CD4-positive, CD25-positive, alpha-beta regulatory T cell (primary cell): Measurements from ENCODE around the gene IYD. TPM values are rescaled to one million over a fixed set of nuclear protein-coding genes. Genes with fewer than 3 reads are reported as not detected.

Source experiments
- ATAC-seq, 2 donors: fragments of 150-1000 bp; cut with Tn5 transposase; one replicate each; pipeline ENCODE4 v1.10.0; 2021; ENCODE audit warnings: low read depth in 2 of 2, moderate number of reproducible peaks in 2 of 2, moderate library complexity in 1 of 2
- DNase-seq, 3 donors: peaks; one replicate each; pipeline versions ENCODE4 v3.0.0 to v3.0.0-alpha.2; 2012 to 2022; ENCODE audit warnings: mixed read lengths in 1 of 3
- H3K27ac ChIP-seq: one replicate; pipeline ENCODE4 v1.7.0; 2013; ENCODE audit warnings: mild to moderate bottlenecking, low read length; ENCODE audit not compliant: insufficient read depth, poor library complexity, severe bottlenecking
- H3K27me3 ChIP-seq: one replicate; pipeline ENCODE4 v1.7.0; 2013; ENCODE audit warnings: low read length; ENCODE audit not compliant: control insufficient read depth, insufficient read depth
- H3K36me3 ChIP-seq: one replicate; pipeline ENCODE4 v1.7.0; 2013; ENCODE audit warnings: mild to moderate bottlenecking, low read length, moderate library complexity; ENCODE audit not compliant: control insufficient read depth, insufficient read depth
- H3K4me1 ChIP-seq: 2 replicates; pipeline ENCODE4 v1.7.0; 2013; ENCODE audit warnings: mild to moderate bottlenecking, low read length; ENCODE audit not compliant: insufficient read depth, control insufficient read depth, poor library complexity, severe bottlenecking
- H3K4me3 ChIP-seq: one replicate; pipeline ENCODE4 v1.7.0; 2013; ENCODE audit warnings: low read depth, mild to moderate bottlenecking, low read length, moderate library complexity
- H3K9me3 ChIP-seq, 2 experiments: 1 replicate in 1 of 2; 2 replicates in 1 of 2; pipeline ENCODE4 v1.7.0; 2013; ENCODE audit warnings: low read length in 2 of 2, mild to moderate bottlenecking in 1 of 2, moderate library complexity in 1 of 2; ENCODE audit not compliant: control insufficient read depth in 2 of 2
- H3K27ac Mint-ChIP-seq, 3 donors: one replicate each; pipeline ENCODE4 v1.8.0; 2020 to 2022; ENCODE audit warnings: mild to moderate bottlenecking in 3 of 3, mixed read lengths in 3 of 3, moderate library complexity in 2 of 3
- H3K27me3 Mint-ChIP-seq: one replicate; pipeline ENCODE4 v1.8.0; 2022; ENCODE audit warnings: mild to moderate bottlenecking, mixed read lengths
- H3K36me3 Mint-ChIP-seq: one replicate; pipeline ENCODE4 v1.8.0; 2020; ENCODE audit warnings: mixed read lengths
- H3K4me1 Mint-ChIP-seq, 4 donors: one replicate each; pipeline ENCODE4 v1.8.0; 2020 to 2022; ENCODE audit warnings: mixed read lengths in 4 of 4, mild to moderate bottlenecking in 1 of 4
- H3K4me3 Mint-ChIP-seq, 4 donors: one replicate each; pipeline ENCODE4 v1.8.0; 2020 to 2022; ENCODE audit warnings: mild to moderate bottlenecking in 4 of 4, mixed read lengths in 4 of 4, moderate library complexity in 3 of 4
- H3K9me3 Mint-ChIP-seq, 7 donors: one replicate each; pipeline ENCODE4 v1.8.0; 2020 to 2022; ENCODE audit warnings: mixed read lengths in 7 of 7, mild to moderate bottlenecking in 3 of 7, moderate library complexity in 2 of 7
- polyA plus RNA-seq, 4 donors: library from polyadenylated mRNA; unstranded; fragments of 300-500 nt; fragmentation: Illumina TruSeq; gene quantifications; one replicate each; pipeline ENCODE4 v1.2.3, GENCODE V29; 2021
- total RNA-seq: library from RNA; stranded (reverse); gene quantifications from one replicate; pipeline ENCODE4 v1.2.3, GENCODE V29; 2022

The IYD gene
- total and polyA plus RNA-seq, 5 donors from 2014 or later = not detected

DNA sequence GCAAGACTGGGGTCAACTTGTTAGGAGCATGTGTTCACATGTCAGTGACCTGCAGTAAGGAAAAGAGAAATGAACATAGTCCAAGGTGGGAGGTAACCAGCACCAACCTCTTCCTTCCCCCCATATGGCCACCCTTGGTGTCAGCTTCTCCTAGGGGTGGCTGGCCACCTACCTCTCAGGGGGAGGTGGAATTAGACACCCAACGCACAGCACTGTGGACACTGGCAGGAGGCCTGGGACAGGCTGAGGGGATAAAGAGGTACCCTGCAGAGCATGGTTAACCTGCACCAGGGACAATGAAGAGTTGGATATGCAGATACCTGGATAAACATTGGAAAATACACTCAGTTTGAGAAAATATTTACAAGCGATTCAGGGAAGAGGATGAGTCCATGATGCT lies 84.5 kb downstream of the IYD start:
- H3K9me3 Mint-ChIP-seq = no peaks in the 10 kb centered on the region
- no peak overlapping the region for H3K27ac ChIP-seq
- H3K4me1 Mint-ChIP-seq = no peaks in the 10 kb centered on the region
- H3K27ac Mint-ChIP-seq = no peak overlapping the region
- no peak for DNase-seq
- H3K9me3 ChIP-seq = no peaks in the 10 kb centered on the region
- H3K27me3 Mint-ChIP-seq = no peaks in the 10 kb centered on the region
- no peak overlapping the region for H3K4me3 ChIP-seq
- no peaks in the 10 kb centered on the region for H3K4me1 ChIP-seq
- H3K27me3 ChIP-seq = no peaks in the 10 kb centered on the region
- no peak for ATAC-seq
- no peaks in the 10 kb centered on the region for H3K36me3 ChIP-seq
- H3K36me3 Mint-ChIP-seq = no peaks in the 10 kb centered on the region
- H3K4me3 Mint-ChIP-seq = no peak overlapping the region

Other genes starting within 250 kb of the IYD start
- gene PPP1R14C, start 226.0 kb upstream of the IYD start, total RNA-seq = not detected
- not detected for gene PPP1R14C, start 226.0 kb upstream of the IYD start, polyA plus RNA-seq
- 29.9 TPM for gene PLEKHG1, start 230.9 kb downstream of the IYD start, total RNA-seq
- gene PLEKHG1, start 230.9 kb downstream of the IYD start, polyA plus RNA-seq = 1 to 10 TPM; 1.0 to 4.4 (median 2.3) TPM